Measurements from ENCODE around the gene POLR2I.

The POLR2I gene

GRCh38 chr19:36125557-36125956 lies 10.9 kb upstream of the POLR2I start:
- H3K4me1 ChIP-seq (ENCODE audit: control insufficient read depth in 1 of 2, insufficient read depth in 2 of 2, low read length in 2 of 2) = peaks cover 3 to 12% of the 10 kb centered on the region in 2 donors
- H3K36me3 ChIP-seq (ENCODE audit: control insufficient read depth in 1 of 2, insufficient read depth in 2 of 2, low read length in 2 of 2) = peaks cover 20 to 50% of the 10 kb centered on the region in 2 donors
- no peak overlapping the region for H3K27ac ChIP-seq (ENCODE audit: low read length)
- no peaks in the 10 kb centered on the region for H3K27me3 ChIP-seq (ENCODE audit: low read depth, low read length)
- H3K4me3 ChIP-seq (ENCODE audit: low read depth in 1 of 2, low read length in 2 of 2) = no peak overlapping the region
- no peaks in the 10 kb centered on the region for H3K9me3 ChIP-seq (ENCODE audit: control insufficient read depth in 1 of 2, low read length in 2 of 2)

DNA sequence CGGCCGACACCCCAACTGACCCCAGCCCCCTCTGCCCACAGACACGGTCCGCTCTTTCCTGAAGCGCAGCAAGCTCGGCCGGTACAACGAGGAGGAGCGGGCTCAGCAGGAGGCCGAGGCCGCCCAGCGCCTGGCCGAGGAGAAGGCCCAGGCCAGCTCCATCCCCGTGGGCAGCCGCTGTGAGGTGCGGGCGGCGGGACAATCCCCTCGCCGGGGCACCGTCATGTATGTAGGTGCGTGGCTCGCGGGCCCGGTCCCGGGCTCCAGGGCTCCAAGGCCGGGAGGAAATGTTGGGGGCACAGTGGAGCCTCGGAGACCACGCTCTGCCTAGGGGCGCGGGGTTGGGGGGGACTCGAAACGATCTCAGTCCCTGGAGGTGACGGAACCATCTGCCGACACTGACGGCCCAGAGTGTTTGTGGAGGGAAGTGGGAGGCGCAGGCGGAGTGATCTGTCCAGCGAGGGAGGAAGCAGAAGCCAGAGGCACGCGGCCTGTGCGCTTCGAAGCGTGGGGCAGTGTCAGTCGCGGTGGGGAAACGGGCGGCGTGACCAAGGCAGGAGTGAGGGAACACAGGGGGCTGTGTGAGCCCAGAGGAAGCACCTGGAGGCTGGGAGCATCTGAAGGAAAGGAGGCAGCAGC lies 6.9 kb upstream of the POLR2I start:
- H3K27ac ChIP-seq (ENCODE audit: low read length) = no peak overlapping the region
- peaks cover 0 to 8% of the 10 kb centered on the region in 2 donors for H3K4me1 ChIP-seq (ENCODE audit: control insufficient read depth in 1 of 2, insufficient read depth in 2 of 2, low read length in 2 of 2)
- H3K27me3 ChIP-seq (ENCODE audit: low read depth, low read length) = no peaks in the 10 kb centered on the region
- H3K4me3 ChIP-seq (ENCODE audit: low read depth in 1 of 2, low read length in 2 of 2) = no peak overlapping the region
- peaks cover 20 to 68% of the 10 kb centered on the region in 2 donors for H3K36me3 ChIP-seq (ENCODE audit: control insufficient read depth in 1 of 2, insufficient read depth in 2 of 2, low read length in 2 of 2)
- H3K9me3 ChIP-seq (ENCODE audit: control insufficient read depth in 1 of 2, low read length in 2 of 2) = no peaks in the 10 kb centered on the region

DNA sequence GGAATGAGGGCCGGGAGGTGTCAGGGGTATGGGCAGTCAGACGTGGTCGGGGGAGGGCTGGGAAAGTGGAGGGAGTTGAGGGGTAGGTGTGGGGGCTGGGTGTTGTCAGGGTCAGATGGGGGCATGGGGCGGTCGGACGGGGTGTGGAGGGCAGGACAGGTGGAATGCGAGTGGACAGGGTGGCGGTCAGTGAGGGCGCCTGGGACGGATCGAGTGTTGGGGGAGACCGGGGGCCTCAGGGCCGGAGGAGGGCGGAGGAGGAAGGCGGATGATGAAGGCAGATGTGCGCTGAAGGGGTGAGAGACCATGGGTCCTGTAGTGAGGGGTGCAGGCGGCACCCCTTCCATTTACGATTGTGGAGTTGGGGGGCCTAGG lies 6.3 kb upstream of the POLR2I start:
- peaks cover 20 to 68% of the 10 kb centered on the region in 2 donors for H3K36me3 ChIP-seq (ENCODE audit: control insufficient read depth in 1 of 2, insufficient read depth in 2 of 2, low read length in 2 of 2)

GRCh38 chr19:36120092-36120983 lies 5.7 kb upstream of the POLR2I start:
- Histone ChIP-seq H3K27me3 (ENCODE audit: low read depth, low read length) (no peaks in the 10 kb centered on the region), H3K27ac (ENCODE audit: low read length) (no peak overlapping the region), H3K9me3 (ENCODE audit: control insufficient read depth in 1 of 2, low read length in 2 of 2) (no peaks in the 10 kb centered on the region), H3K4me1 (ENCODE audit: control insufficient read depth in 1 of 2, insufficient read depth in 2 of 2, low read length in 2 of 2) (peaks cover 0 to 18% of the 10 kb centered on the region in 2 donors), H3K4me3 (ENCODE audit: low read depth in 1 of 2, low read length in 2 of 2) (no peak overlapping the region), H3K36me3 (ENCODE audit: control insufficient read depth in 1 of 2, insufficient read depth in 2 of 2, low read length in 2 of 2) (peaks cover 14 to 63% of the 10 kb centered on the region in 2 donors)

More for the DNA sequence above, 6.3 kb upstream of the POLR2I start:
- H3K27ac ChIP-seq (ENCODE audit: low read length) = no peak overlapping the region
- peaks cover 0 to 14% of the 10 kb centered on the region in 2 donors for H3K4me1 ChIP-seq (ENCODE audit: control insufficient read depth in 1 of 2, insufficient read depth in 2 of 2, low read length in 2 of 2)
- H3K27me3 ChIP-seq (ENCODE audit: low read depth, low read length) = no peaks in the 10 kb centered on the region
- no peaks in the 10 kb centered on the region for H3K9me3 ChIP-seq (ENCODE audit: control insufficient read depth in 1 of 2, low read length in 2 of 2)
- no peak overlapping the region for H3K4me3 ChIP-seq (ENCODE audit: low read depth in 1 of 2, low read length in 2 of 2)

DNA sequence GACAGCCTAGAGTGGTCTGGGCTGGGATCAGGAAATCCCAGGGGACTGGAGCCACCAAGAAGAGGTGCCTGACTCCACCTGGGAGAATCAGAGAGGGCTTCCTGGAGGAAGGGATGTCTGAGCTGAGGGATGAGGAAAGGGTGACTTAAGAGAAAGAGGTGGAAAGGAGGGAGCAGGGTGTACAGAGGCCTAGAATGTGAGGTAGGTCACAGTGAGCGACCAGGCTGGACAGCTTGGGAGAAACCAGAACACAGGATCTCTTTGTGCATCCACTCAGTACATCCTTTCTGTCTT lies 1.6 kb upstream of the POLR2I start:
- H3K4me3 ChIP-seq (ENCODE audit: low read depth in 1 of 2, low read length in 2 of 2) = peak overlapping the region; percentile 67 to 76
- peak overlapping the region; percentile 42 for H3K27ac ChIP-seq (ENCODE audit: low read length)
- H3K36me3 ChIP-seq (ENCODE audit: control insufficient read depth in 1 of 2, insufficient read depth in 2 of 2, low read length in 2 of 2) = peaks cover 4 to 39% of the 10 kb centered on the region in 2 donors
- peaks cover 0 to 30% of the 10 kb centered on the region in 2 donors for H3K4me1 ChIP-seq (ENCODE audit: control insufficient read depth in 1 of 2, insufficient read depth in 2 of 2, low read length in 2 of 2)
- no peaks in the 10 kb centered on the region for H3K27me3 ChIP-seq (ENCODE audit: low read depth, low read length)
- H3K9me3 ChIP-seq (ENCODE audit: control insufficient read depth in 1 of 2, low read length in 2 of 2) = no peaks in the 10 kb centered on the region

GRCh38 chr19:36115453-36116343 lies 1.0 kb upstream of the POLR2I start, which contains the start of gene TBCB:
TSS of gene TBCB (plus strand) at chr19:36115468. CDS start at chr19:36115561, 93 bp downstream.
- Histone ChIP-seq H3K27ac (ENCODE audit: low read length) (peak within 1 kb of the TSS; percentile 83), H3K36me3 (ENCODE audit: control insufficient read depth in 1 of 2, insufficient read depth in 2 of 2, low read length in 2 of 2) (peaks cover 4 to 38% of the 10 kb centered on the region in 2 donors), H3K9me3 (ENCODE audit: control insufficient read depth in 1 of 2, low read length in 2 of 2) (no peaks in the 10 kb centered on the region), H3K27me3 (ENCODE audit: low read depth, low read length) (no peaks in the 10 kb centered on the region), H3K4me1 (ENCODE audit: control insufficient read depth in 1 of 2, insufficient read depth in 2 of 2, low read length in 2 of 2) (peaks cover 0 to 30% of the 10 kb centered on the region in 2 donors), H3K4me3 (ENCODE audit: low read depth in 1 of 2, low read length in 2 of 2) (peak within 1 kb of the TSS; percentile 76 to 93)

- Histone ChIP-seq H3K27ac (ENCODE audit: low read length) (peak overlapping the region; percentile 83), H3K4me3 (ENCODE audit: low read depth in 1 of 2, low read length in 2 of 2) (peak overlapping the region; percentile 76 to 93), H3K4me1 (ENCODE audit: control insufficient read depth in 1 of 2, insufficient read depth in 2 of 2, low read length in 2 of 2) (peaks cover 0 to 27% of the 10 kb centered on the region in 2 donors), H3K27me3 (ENCODE audit: low read depth, low read length) (no peaks in the 10 kb centered on the region), H3K9me3 (ENCODE audit: control insufficient read depth in 1 of 2, low read length in 2 of 2) (no peaks in the 10 kb centered on the region), H3K36me3 (ENCODE audit: control insufficient read depth in 1 of 2, insufficient read depth in 2 of 2, low read length in 2 of 2) (peaks cover 4 to 29% of the 10 kb centered on the region in 2 donors)
Observed at GRCh38 chr19:36113894-36114720, 568 bp downstream of the POLR2I start.

DNA sequence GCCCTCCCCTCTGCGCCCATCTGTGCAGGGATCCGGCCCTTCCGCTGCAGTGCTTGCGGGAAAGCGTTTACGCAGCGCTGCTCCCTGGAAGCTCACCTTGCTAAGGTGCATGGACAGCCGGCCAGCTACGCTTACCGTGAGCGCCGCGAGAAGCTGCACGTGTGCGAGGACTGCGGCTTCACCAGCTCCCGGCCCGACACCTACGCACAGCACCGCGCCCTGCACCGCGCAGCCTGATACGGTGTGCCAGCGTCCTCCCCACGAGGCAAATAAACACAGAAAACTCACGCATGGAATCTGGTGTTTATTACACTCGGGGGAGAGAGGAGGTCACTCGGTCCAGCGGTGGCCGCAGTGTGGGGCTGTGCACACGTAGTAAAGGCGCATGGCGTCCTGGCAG lies 1.2 kb downstream of the POLR2I start:
- Histone ChIP-seq H3K4me1 (ENCODE audit: control insufficient read depth in 1 of 2, insufficient read depth in 2 of 2, low read length in 2 of 2) (peaks cover 0 to 27% of the 10 kb centered on the region in 2 donors), H3K4me3 (ENCODE audit: low read depth in 1 of 2, low read length in 2 of 2) (peak overlapping the region; percentile 76 to 93), H3K27me3 (ENCODE audit: low read depth, low read length) (no peaks in the 10 kb centered on the region), H3K9me3 (ENCODE audit: control insufficient read depth in 1 of 2, low read length in 2 of 2) (no peaks in the 10 kb centered on the region), H3K27ac (ENCODE audit: low read length) (no peak overlapping the region), H3K36me3 (ENCODE audit: control insufficient read depth in 1 of 2, insufficient read depth in 2 of 2, low read length in 2 of 2) (peaks cover 4 to 29% of the 10 kb centered on the region in 2 donors)

GRCh38 chr19:36112678-36113077 lies 2.0 kb downstream of the POLR2I start:
- H3K4me3 ChIP-seq (ENCODE audit: low read depth in 1 of 2, low read length in 2 of 2) = no peak overlapping the region
- peaks cover 0 to 27% of the 10 kb centered on the region in 2 donors for H3K4me1 ChIP-seq (ENCODE audit: control insufficient read depth in 1 of 2, insufficient read depth in 2 of 2, low read length in 2 of 2)
- peaks cover 4 to 23% of the 10 kb centered on the region in 2 donors for H3K36me3 ChIP-seq (ENCODE audit: control insufficient read depth in 1 of 2, insufficient read depth in 2 of 2, low read length in 2 of 2)
- no peaks in the 10 kb centered on the region for H3K27me3 ChIP-seq (ENCODE audit: low read depth, low read length)
- H3K9me3 ChIP-seq (ENCODE audit: control insufficient read depth in 1 of 2, low read length in 2 of 2) = no peaks in the 10 kb centered on the region
- H3K27ac ChIP-seq (ENCODE audit: low read length) = no peak overlapping the region

- H3K4me1 ChIP-seq (ENCODE audit: control insufficient read depth in 1 of 2, insufficient read depth in 2 of 2, low read length in 2 of 2) = peaks cover 0 to 18% of the 10 kb centered on the region in 2 donors
- H3K36me3 ChIP-seq (ENCODE audit: control insufficient read depth in 1 of 2, insufficient read depth in 2 of 2, low read length in 2 of 2) = peaks cover 4 to 19% of the 10 kb centered on the region in 2 donors
- no peaks in the 10 kb centered on the region for H3K27me3 ChIP-seq (ENCODE audit: low read depth, low read length)
- H3K27ac ChIP-seq (ENCODE audit: low read length) = no peak overlapping the region
- H3K4me3 ChIP-seq (ENCODE audit: low read depth in 1 of 2, low read length in 2 of 2) = no peak overlapping the region
- no peaks in the 10 kb centered on the region for H3K9me3 ChIP-seq (ENCODE audit: control insufficient read depth in 1 of 2, low read length in 2 of 2)
Observed at GRCh38 chr19:36111200-36111539, 3.5 kb downstream of the POLR2I start.

Data from muscle layer of duodenum (tissue), 2 donors.